PC-3 (cell line): ENCODE results near the gene TKT.

Source experiments
- CTCF ChIP-seq: fragments of 300-600 bp; sonication (generic); conservative IDR thresholded peaks from 2 replicates; pipeline ENCODE4 v1.5.1; 2017; ENCODE audit warnings: antibody characterized with exemption, low read depth, mild to moderate bottlenecking, low read length
- EZH2 ChIP-seq: fragments of 300-600 bp; sonication (generic); IDR thresholded peaks from one replicate; pipeline ENCODE4 v1.6.1; 2017; ENCODE audit warnings: antibody characterized with exemption, mild to moderate bottlenecking, low read length; ENCODE audit not compliant: unreplicated experiment
- EZH2phosphoT487 ChIP-seq: fragments of 300-600 bp; sonication (generic); IDR thresholded peaks from 2 replicates; pipeline ENCODE4 v1.6.1; 2018; ENCODE audit warnings: mild to moderate bottlenecking, antibody characterized with exemption, low read length, borderline replicate concordance

GRCh38 chr3:53191836-53192480 lies 63.9 kb downstream of the TKT start:
- TF ChIP-seq CTCF (no peak), EZH2 (no peak), EZH2phosphoT487 (no peak)
